ENCODE measurements around the gene NKTR. TPM values are rescaled to one million over a fixed set of nuclear protein-coding genes. Genes with fewer than 3 reads are reported as not detected.
"Not testable (repeated sequence)": the region's sequence is repeated elsewhere in the genome, so short reads cannot be mapped to it uniquely, and the experiment has no call there.

NKTR gene
- total RNA-seq, 4 donors from 2014 or later: 52.2 to 274 (median 91.1) TPM

- ATAC-seq (ENCODE audit: low FRiP score) (no peak), DNase-seq (ENCODE audit: low spot score) (no peak)
- TF ChIP-seq CTCF (IDR thresholded peaks at IDR 0.05): no peak
Observed at GRCh38 chr3:42588625-42589024, 11.9 kb upstream of the NKTR start.

DNA sequence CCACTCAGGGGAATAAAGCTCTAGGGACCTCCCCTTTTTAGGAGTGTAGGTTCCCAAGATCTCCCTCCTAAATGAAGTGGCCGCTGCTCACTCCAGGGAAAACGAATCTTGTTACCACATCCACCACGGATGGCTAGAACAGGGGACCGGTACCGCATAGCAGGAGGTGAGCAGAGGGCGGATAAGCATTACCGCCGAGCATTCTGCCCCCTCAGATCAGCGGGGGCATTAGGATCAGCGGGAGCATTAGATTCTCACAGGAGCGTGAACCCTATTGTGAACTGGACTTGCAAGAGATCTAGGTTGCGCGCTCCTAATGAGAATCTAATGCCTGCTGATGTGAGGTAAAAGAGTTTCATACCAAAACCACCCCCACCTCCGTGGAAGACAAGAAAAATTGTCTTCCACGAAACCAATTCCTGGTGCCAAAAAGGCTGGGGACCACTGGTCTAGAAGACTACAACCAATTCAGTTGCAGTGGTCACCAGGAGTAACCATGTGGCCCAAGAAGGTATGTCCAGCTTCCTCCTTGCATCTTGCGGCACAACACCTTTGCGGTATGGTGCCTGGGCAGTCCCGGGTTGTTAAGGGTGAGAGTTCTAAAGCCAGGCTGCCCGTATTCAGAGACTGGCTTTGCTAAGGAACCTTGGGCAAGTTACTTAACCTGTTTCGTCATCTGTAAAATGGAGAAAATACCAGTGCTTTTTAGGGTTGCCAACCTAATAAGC lies 10.9 kb upstream of the NKTR start:
- TF ChIP-seq CTCF (IDR thresholded peaks at IDR 0.05): no peak
- DNase-seq (ENCODE audit: low spot score): no peak
- no peak for ATAC-seq (ENCODE audit: low FRiP score)

- no peak for TF ChIP-seq CTCF (IDR thresholded peaks at IDR 0.05)
- DNase-seq (ENCODE audit: low spot score) (no peak), ATAC-seq (ENCODE audit: low FRiP score) (no peak)
Observed at GRCh38 chr3:42590989-42591756, 9.3 kb upstream of the NKTR start.

GRCh38 chr3:42591811-42592210 lies 8.7 kb upstream of the NKTR start:
- no peak for TF ChIP-seq CTCF (IDR thresholded peaks at IDR 0.05)
- ATAC-seq (ENCODE audit: low FRiP score) (no peak), DNase-seq (ENCODE audit: low spot score) (no peak)

GRCh38 chr3:42593635-42594034 lies 6.9 kb upstream of the NKTR start:
- DNase-seq (ENCODE audit: low spot score): no peak
- TF ChIP-seq CTCF (IDR thresholded peaks at IDR 0.05): no peak
- ATAC-seq (ENCODE audit: low FRiP score): no peak

DNA sequence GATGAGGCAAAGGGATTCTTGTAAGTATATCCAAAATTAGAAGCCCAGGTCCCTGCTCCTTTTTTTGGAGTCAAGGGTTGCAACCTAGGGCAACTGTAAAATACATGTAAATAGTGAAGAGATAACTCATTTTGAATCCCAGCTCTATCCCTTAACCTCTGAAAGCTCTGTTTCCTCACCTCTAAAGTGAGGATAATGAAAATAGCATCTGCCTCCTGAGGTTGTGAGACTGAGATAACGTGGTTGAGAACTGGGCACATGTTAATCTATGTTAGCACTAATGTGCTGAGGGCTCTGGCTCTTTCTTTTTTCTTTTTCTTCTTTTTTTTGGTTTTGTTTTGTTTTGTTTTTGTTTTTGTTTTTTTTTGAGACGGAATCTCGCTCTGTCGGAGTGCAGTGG lies 4.8 kb upstream of the NKTR start:
- DNase-seq (ENCODE audit: low spot score) (no peak), ATAC-seq (ENCODE audit: low FRiP score) (no peak)
- no peak for TF ChIP-seq CTCF (IDR thresholded peaks at IDR 0.05)

- ATAC-seq (ENCODE audit: low FRiP score); DNase-seq (ENCODE audit: low spot score): not testable (repeated sequence)
Observed at GRCh38 chr3:42597098-42597497, 3.4 kb upstream of the NKTR start.
